Activated CD8-positive, alpha-beta T cell treated with anti-CD3 and anti-CD28 coated beads, Interleukin-2, amount 10 ng/mL, durations not matched to agents 7 days and 5 days (primary cell): Measurements from ENCODE around the gene PSMD1. TPM values are rescaled to one million over a fixed set of nuclear protein-coding genes. Genes with fewer than 3 reads are reported as not detected.
"Not testable (repeated sequence)": the region's sequence is repeated elsewhere in the genome, so short reads cannot be mapped to it uniquely, and the experiment has no call there.

Source experiments
- ATAC-seq: fragments of 150-1000 bp; cut with Tn5 transposase; one replicate; pipeline ENCODE4 v1.10.0; 2021; ENCODE audit warnings: moderate library complexity
- CTCF ChIA-PET: fragments of 350-600 bp; sonication (Branson Sonifier 250); formaldehyde crosslinking; loops from one replicate; lab custom pipeline; 2021; ENCODE audit warnings: antibody characterized with exemption; lab: Charles Lee
- POLR2A ChIA-PET: fragments of 350-600 bp; sonication (Branson Sonifier 250); formaldehyde crosslinking; loops from one replicate; lab custom pipeline; 2021; ENCODE audit warnings: antibody characterized with exemption; lab: Charles Lee
- DNase-seq: peaks from one replicate; pipeline ENCODE4 v3.0.0-alpha.2; 2020
- H3K27ac Mint-ChIP-seq: one replicate; pipeline ENCODE4 v1.8.0; 2021; ENCODE audit warnings: mild to moderate bottlenecking, mixed read lengths
- H3K27me3 Mint-ChIP-seq: one replicate; pipeline ENCODE4 v1.8.0; 2021; ENCODE audit warnings: low read depth, mixed read lengths
- H3K36me3 Mint-ChIP-seq: one replicate; pipeline ENCODE4 v1.8.0; 2021; ENCODE audit warnings: low read depth, mixed read lengths
- H3K4me1 Mint-ChIP-seq: one replicate; pipeline ENCODE4 v1.8.0; 2021; ENCODE audit warnings: low read depth, mixed read lengths
- H3K4me3 Mint-ChIP-seq: one replicate; pipeline ENCODE4 v1.8.0; 2021; ENCODE audit warnings: mild to moderate bottlenecking, mixed read lengths
- H3K9me3 Mint-ChIP-seq: one replicate; pipeline ENCODE4 v1.8.0; 2022; ENCODE audit warnings: mixed read lengths; ENCODE audit not compliant: insufficient read depth
- total RNA-seq, 2 experiments: library from RNA; stranded (reverse); gene quantifications; one replicate each; pipeline ENCODE4 v1.2.3, GENCODE V29; 2021

The PSMD1 gene
- total RNA-seq, 2 experiments from 2014 or later, result 92.8 to 94.1 TPM

DNA sequence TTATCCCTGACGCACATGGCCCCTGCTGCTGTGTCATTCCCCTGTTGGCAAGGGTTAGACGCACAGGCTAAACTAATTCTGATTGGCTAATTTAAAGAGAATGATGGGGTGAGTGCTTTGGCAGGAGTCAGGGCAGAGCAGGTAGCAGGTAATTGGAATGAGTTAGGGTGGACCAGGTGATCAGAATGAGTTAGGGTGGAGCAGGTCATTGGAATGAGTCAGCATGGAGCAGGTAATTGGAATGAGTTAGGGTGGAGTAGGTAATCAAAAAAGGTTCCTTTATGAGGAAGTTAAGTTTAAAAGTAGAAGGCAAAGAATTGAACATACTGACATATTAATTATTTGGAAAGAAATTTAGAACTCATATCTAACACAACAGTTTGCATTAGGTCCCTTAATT, 43.7 kb downstream of the PSMD1 start:
- peaks cover 58% of the 10 kb centered on the region for H3K36me3 Mint-ChIP-seq
- POLR2A ChIA-PET, H3K27ac Mint-ChIP-seq, ATAC-seq, H3K4me1 Mint-ChIP-seq, H3K4me3 Mint-ChIP-seq, DNase-seq, H3K27me3 Mint-ChIP-seq: not testable (repeated sequence)
- peaks cover 16% of the 10 kb centered on the region for H3K9me3 Mint-ChIP-seq
- CTCF ChIA-PET, result interaction anchor here (7.7 kb wide), 1 partner anchor 352 kb away, joined by 48 read pairs; no protein-coding TSS in a partner anchor

GRCh38 chr2:231100990-231101389, 44.3 kb downstream of the PSMD1 start:
- no peak overlapping the region for H3K4me3 Mint-ChIP-seq
- H3K36me3 Mint-ChIP-seq, result peaks cover 53% of the 10 kb centered on the region
- ChIA-PET CTCF (interaction anchor here (1.2 to 7.7 kb wide), 2 partner anchors 306 to 351 kb away, joined by 3 to 48 read pairs; no protein-coding TSS in a partner anchor), POLR2A (no interaction called here)
- DNase-seq, result no peak
- no peaks in the 10 kb centered on the region for H3K4me1 Mint-ChIP-seq
- no peak overlapping the region for H3K27ac Mint-ChIP-seq
- ATAC-seq, result no peak
- peaks cover 16% of the 10 kb centered on the region for H3K9me3 Mint-ChIP-seq
- H3K27me3 Mint-ChIP-seq, result no peaks in the 10 kb centered on the region

- CTCF ChIA-PET, result interaction anchor here (0.9 to 7.7 kb wide), 11 partner anchors 8 to 349 kb away, joined by 3 to 48 read pairs (median 10); partner anchors contain the start of gene HTR2B
- H3K9me3 Mint-ChIP-seq, result peaks cover 16% of the 10 kb centered on the region
- H3K27ac Mint-ChIP-seq, result no peak overlapping the region
- DNase-seq (no peak), ATAC-seq (no peak)
- no peaks in the 10 kb centered on the region for H3K27me3 Mint-ChIP-seq
- H3K4me3 Mint-ChIP-seq, result no peak overlapping the region
- no peaks in the 10 kb centered on the region for H3K4me1 Mint-ChIP-seq
- POLR2A ChIA-PET, result no interaction called here
- H3K36me3 Mint-ChIP-seq, result peaks cover 35% of the 10 kb centered on the region
These were observed 46.1 kb downstream of the PSMD1 start for GRCh38 chr2:231102772-231103171.

DNA sequence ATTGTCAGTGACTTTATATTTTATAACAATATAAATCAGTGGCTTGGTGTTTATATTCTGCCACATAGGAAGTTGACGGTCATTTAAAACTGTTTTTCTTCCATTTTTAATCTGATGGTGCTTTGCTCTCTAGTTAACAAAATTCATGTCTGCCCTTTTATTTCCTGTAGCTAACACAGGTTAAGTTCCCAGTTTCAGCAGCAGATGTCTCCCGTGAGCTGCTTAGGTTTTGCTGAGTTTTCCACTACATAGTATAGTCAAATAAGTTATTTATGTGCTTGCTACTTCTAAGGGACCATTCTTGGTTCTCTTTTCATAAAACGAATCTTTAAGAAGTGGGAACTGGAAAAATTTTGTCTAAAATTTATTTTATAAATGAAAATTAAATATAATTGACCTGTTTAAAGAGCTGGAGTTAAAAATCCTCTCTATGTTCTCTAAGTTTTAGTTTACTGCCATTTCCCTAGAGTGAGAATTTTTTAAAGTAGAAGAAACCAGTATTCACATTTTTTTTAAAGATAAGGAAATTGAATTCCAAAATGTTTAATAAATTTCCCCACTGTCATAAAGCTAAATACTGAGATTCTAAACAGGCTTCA, 47.5 kb downstream of the PSMD1 start:
- no peak overlapping the region for H3K27ac Mint-ChIP-seq
- no peak overlapping the region for H3K4me3 Mint-ChIP-seq
- no peaks in the 10 kb centered on the region for H3K4me1 Mint-ChIP-seq
- ATAC-seq (peak; percentile 76), DNase-seq (peak; percentile 76)
- ChIA-PET POLR2A (no interaction called here), CTCF (interaction anchor here (0.7 to 7.7 kb wide), 26 partner anchors 8 to 351 kb away, joined by 3 to 48 read pairs (median 5); partner anchors contain the start of genes ARMC9 and HTR2B)
- peaks cover 8% of the 10 kb centered on the region for H3K9me3 Mint-ChIP-seq
- peaks cover 31% of the 10 kb centered on the region for H3K36me3 Mint-ChIP-seq
- no peaks in the 10 kb centered on the region for H3K27me3 Mint-ChIP-seq

DNA sequence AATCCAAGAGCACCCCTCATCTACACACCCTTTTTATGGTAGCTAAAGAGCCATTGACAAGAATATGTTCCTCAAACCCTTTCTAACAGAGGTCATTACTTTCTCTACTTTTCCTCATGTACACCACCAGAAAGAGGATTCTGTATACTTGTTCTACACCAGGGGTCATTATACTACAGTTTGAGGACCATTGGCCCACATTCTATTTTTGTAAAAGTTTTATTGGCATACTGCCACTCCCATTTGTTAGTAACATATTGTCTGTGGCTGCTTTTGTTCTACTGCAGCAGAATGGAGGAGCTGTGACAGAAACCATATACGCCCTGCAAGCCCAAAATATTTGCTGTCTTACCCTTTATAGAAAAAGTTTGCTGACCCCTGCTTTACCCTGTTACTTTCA, 53.9 kb downstream of the PSMD1 start:
- POLR2A ChIA-PET, result no interaction called here
- Mint-ChIP-seq H3K36me3 (peaks cover 28% of the 10 kb centered on the region), H3K9me3 (no peaks in the 10 kb centered on the region), H3K4me1 (no peaks in the 10 kb centered on the region), H3K4me3 (no peak overlapping the region), H3K27me3 (no peaks in the 10 kb centered on the region), H3K27ac (no peak overlapping the region)
- ATAC-seq, result no peak
- CTCF ChIA-PET, result interaction anchor here (0.6 to 1.2 kb wide), 3 partner anchors 11 to 341 kb away, joined by 3 read pairs; no protein-coding TSS in a partner anchor
- no peak for DNase-seq

- Mint-ChIP-seq H3K9me3 (no peaks in the 10 kb centered on the region), H3K36me3 (peaks cover 28% of the 10 kb centered on the region), H3K27me3 (no peaks in the 10 kb centered on the region), H3K4me1 (no peaks in the 10 kb centered on the region), H3K4me3 (no peak overlapping the region), H3K27ac (no peak overlapping the region)
- DNase-seq, result no peak
- ChIA-PET POLR2A (no interaction called here), CTCF (interaction anchor here (1.2 to 3.0 kb wide), 3 partner anchors 9 to 299 kb away, joined by 3 to 14 read pairs (median 6); no protein-coding TSS in a partner anchor)
- ATAC-seq, result no peak
These were observed 55.3 kb downstream of the PSMD1 start for GRCh38 chr2:231111987-231112386.

DNA sequence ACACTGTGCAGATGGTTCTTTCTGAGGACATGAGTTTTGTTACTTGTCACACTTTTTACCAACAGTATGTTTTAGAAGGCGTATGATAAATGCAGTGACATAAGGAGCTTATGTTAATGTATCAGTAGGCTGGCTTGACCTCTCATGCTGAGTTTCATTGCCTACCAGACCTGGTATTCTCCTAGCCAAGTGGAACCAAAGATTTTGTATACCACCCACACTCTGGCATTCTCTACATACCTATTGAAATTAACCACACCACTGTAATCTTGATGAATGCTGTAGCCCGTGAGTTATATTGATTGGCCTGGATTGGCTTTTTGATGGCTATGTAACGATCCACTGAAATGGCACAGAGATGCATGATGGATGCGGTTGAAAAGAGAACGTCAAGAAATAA, 56.8 kb downstream of the PSMD1 start:
- ATAC-seq (no peak), DNase-seq (no peak)
- CTCF ChIA-PET, result interaction anchor here (1.0 to 3.0 kb wide), 2 partner anchors 10 to 15 kb away, joined by 3 to 14 read pairs; no protein-coding TSS in a partner anchor
- POLR2A ChIA-PET, result no interaction called here
- H3K9me3 Mint-ChIP-seq, result no peaks in the 10 kb centered on the region
- H3K4me3 Mint-ChIP-seq, result no peak overlapping the region
- no peaks in the 10 kb centered on the region for H3K27me3 Mint-ChIP-seq
- no peak overlapping the region for H3K27ac Mint-ChIP-seq
- no peaks in the 10 kb centered on the region for H3K4me1 Mint-ChIP-seq
- peaks cover 26% of the 10 kb centered on the region for H3K36me3 Mint-ChIP-seq

- Mint-ChIP-seq H3K27ac (no peak overlapping the region), H3K4me3 (no peak overlapping the region), H3K9me3 (no peaks in the 10 kb centered on the region), H3K36me3 (peaks cover 11% of the 10 kb centered on the region), H3K4me1 (no peaks in the 10 kb centered on the region), H3K27me3 (no peaks in the 10 kb centered on the region)
- no peak for ATAC-seq
- CTCF ChIA-PET, result interaction anchor here (0.6 to 1.1 kb wide), 2 partner anchors 13 to 562 kb away, joined by 3 to 4 read pairs; no protein-coding TSS in a partner anchor
- POLR2A ChIA-PET, result no interaction called here
- DNase-seq, result no peak
These were observed 59.0 kb downstream of the PSMD1 start for GRCh38 chr2:231115651-231116050.

DNA sequence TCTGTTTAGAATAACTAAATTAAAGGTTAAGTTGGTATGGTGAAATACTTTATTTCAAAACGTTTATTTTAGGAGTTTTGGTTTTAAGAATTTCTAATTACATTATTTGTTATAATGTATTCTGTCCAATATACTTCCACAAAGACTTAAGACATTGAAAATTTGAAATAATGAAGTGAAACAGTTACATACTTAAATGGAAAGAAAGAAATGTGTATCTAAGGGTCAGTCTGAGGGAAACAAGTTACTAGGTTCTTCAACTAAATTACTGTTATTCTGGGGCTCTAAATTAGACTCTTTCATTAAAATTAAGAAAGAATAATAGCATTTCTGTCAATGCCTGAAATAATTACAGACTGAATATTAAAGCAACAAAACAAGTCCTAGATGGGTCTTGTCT, 60.5 kb downstream of the PSMD1 start:
- DNase-seq (no peak), ATAC-seq (no peak)
- Mint-ChIP-seq H3K4me3 (no peak overlapping the region), H3K36me3 (peaks cover 6% of the 10 kb centered on the region), H3K9me3 (no peaks in the 10 kb centered on the region), H3K27ac (no peak overlapping the region), H3K27me3 (no peaks in the 10 kb centered on the region), H3K4me1 (no peaks in the 10 kb centered on the region)
- ChIA-PET POLR2A (no interaction called here), CTCF (no interaction called here)

GRCh38 chr2:231117922-231118613, 61.4 kb downstream of the PSMD1 start:
- Mint-ChIP-seq H3K27ac (no peak overlapping the region), H3K27me3 (no peaks in the 10 kb centered on the region)
- CTCF ChIA-PET, result no interaction called here

DNA sequence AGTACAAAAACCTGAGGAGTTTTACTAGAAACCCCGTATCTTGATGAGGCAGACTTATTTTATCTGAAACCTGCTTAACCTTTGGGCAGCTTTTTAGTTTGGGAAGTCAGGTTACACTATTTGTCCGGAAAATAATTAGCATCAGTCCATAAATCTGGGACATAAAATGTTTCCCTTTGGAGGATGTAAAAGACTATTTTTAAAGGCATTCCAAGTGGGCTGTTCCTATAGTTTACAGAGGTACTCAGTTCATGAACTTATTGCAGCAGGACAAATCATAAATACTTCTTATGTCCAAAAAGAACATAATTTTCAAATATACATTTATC, 61.9 kb downstream of the PSMD1 start:
- CTCF ChIA-PET, result no interaction called here
- DNase-seq, result no peak
- POLR2A ChIA-PET, result no interaction called here
- Mint-ChIP-seq H3K4me1 (peaks cover 3% of the 10 kb centered on the region), H3K27me3 (no peaks in the 10 kb centered on the region), H3K9me3 (no peaks in the 10 kb centered on the region), H3K36me3 (peaks cover 4% of the 10 kb centered on the region), H3K27ac (no peak overlapping the region), H3K4me3 (no peak overlapping the region)
- no peak for ATAC-seq

More at GRCh38 chr2:231117922-231118613, 61.4 kb downstream of the PSMD1 start:
- no peak for ATAC-seq
- DNase-seq, result no peak
- H3K36me3 Mint-ChIP-seq, result peaks cover 2% of the 10 kb centered on the region
- no peaks in the 10 kb centered on the region for H3K4me1 Mint-ChIP-seq
- POLR2A ChIA-PET, result no interaction called here
- no peaks in the 10 kb centered on the region for H3K9me3 Mint-ChIP-seq
- no peak overlapping the region for H3K4me3 Mint-ChIP-seq

DNA sequence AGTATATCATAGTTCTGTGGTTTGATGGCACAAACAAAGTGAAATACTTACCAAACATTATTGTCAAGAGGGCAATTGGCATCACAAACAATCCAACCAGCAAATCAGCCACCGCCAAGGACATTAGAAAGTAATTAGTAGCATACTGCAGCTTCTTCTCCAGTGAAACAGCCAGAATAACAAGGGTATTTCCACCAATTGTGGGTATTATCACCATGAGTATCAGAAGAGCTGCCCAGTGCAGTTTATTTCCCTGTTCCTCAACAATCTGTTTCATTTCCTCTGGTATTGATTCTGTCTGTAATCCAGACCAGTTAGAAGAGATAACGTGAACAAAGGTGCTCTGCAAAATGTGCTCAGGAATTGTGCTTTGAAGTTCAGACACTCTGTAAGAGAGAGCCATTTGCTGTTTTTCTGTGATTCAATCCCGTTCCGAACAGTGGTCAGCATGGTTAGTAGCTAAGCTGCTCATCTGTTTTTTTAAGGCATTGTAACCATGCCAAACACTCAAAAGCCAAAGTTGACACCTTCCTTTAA, 66.8 kb downstream of the PSMD1 start:
- H3K36me3 Mint-ChIP-seq, result peaks cover 4% of the 10 kb centered on the region
- ChIA-PET POLR2A (interaction anchor here (0.6 kb wide), 2 partner anchors 282 to 329 kb away, joined by 3 read pairs; no protein-coding TSS in a partner anchor), CTCF (interaction anchor here (0.8 to 1.2 kb wide), 2 partner anchors 19 to 328 kb away, joined by 3 read pairs; no protein-coding TSS in a partner anchor)
- H3K9me3 Mint-ChIP-seq, result no peaks in the 10 kb centered on the region
- DNase-seq, result no peak
- H3K4me3 Mint-ChIP-seq, result no peak overlapping the region
- H3K4me1 Mint-ChIP-seq, result peaks cover 17% of the 10 kb centered on the region
- H3K27me3 Mint-ChIP-seq, result no peaks in the 10 kb centered on the region
- no peak overlapping the region for H3K27ac Mint-ChIP-seq
- no peak for ATAC-seq
